ENCODE results near the gene STX18. TPM values are rescaled to one million over a fixed set of nuclear protein-coding genes. Genes with fewer than 3 reads are reported as not detected.

The STX18 gene
- total RNA-seq, 1 experiment from 2014 or later, result 18.5 TPM

- H3K27ac ChIP-seq (ENCODE audit: low read depth, low read length), result no peak overlapping the region
- no peaks in the 10 kb centered on the region for H3K9me3 ChIP-seq (ENCODE audit: control insufficient read depth in 1 of 2, insufficient read depth in 1 of 2, low read depth in 1 of 2, low read length in 2 of 2)
- H3K4me1 ChIP-seq (ENCODE audit: control insufficient read depth in 1 of 2, insufficient read depth in 2 of 2, low read length in 2 of 2), result no peaks in the 10 kb centered on the region
- H3K9me2 ChIP-seq (ENCODE audit: insufficient read depth), result no peaks in the 10 kb centered on the region
- no peak overlapping the region for H2AFZ ChIP-seq (ENCODE audit: low read depth, low read length, poor library complexity, severe bottlenecking)
- no peaks in the 10 kb centered on the region for H3K36me3 ChIP-seq (ENCODE audit: control insufficient read depth in 1 of 2, insufficient read depth in 2 of 2, low read length in 2 of 2)
- DNase-seq (ENCODE audit: low read depth, low spot score), result peak; percentile 12
- no peak overlapping the region for H3K9ac ChIP-seq (ENCODE audit: low read length)
- no peaks in the 10 kb centered on the region for H3K27me3 ChIP-seq (ENCODE audit: insufficient read depth, low read length)
- no peak overlapping the region for H3K4me2 ChIP-seq (ENCODE audit: low read length)
- H3K4me3 ChIP-seq (replicated peaks in 1 of 2; ENCODE audit: low read depth in 1 of 2, low read length in 2 of 2), result no peak overlapping the region
- ATAC-seq, result peak; percentile 81
- H3K79me2 ChIP-seq (ENCODE audit: insufficient read depth, low read length), result peaks cover 23% of the 10 kb centered on the region
- intact Hi-C loops (cut with micrococcal nuclease), result no loop called here
- TF ChIP-seq POLR2A (IDR thresholded peaks at IDR 0.05; ENCODE audit: borderline replicate concordance, extremely low read depth, insufficient read depth, insufficient read length), result no peak
- no peak for TF ChIP-seq ZNF274 (IDR thresholded peaks at IDR 0.05; ENCODE audit: low read depth, low read length)
- no peak for TF ChIP-seq CEBPB (IDR thresholded peaks at IDR 0.05; ENCODE audit: low read depth)
- TF ChIP-seq RAD21 (IDR thresholded peaks at IDR 0.05; ENCODE audit: low read depth), result peak; percentile 21; the same call in 1 of the 2 replicates
- no peak for TF ChIP-seq REST (IDR thresholded peaks at IDR 0.05; ENCODE audit: low read depth)
- TF ChIP-seq, protein P1, sequence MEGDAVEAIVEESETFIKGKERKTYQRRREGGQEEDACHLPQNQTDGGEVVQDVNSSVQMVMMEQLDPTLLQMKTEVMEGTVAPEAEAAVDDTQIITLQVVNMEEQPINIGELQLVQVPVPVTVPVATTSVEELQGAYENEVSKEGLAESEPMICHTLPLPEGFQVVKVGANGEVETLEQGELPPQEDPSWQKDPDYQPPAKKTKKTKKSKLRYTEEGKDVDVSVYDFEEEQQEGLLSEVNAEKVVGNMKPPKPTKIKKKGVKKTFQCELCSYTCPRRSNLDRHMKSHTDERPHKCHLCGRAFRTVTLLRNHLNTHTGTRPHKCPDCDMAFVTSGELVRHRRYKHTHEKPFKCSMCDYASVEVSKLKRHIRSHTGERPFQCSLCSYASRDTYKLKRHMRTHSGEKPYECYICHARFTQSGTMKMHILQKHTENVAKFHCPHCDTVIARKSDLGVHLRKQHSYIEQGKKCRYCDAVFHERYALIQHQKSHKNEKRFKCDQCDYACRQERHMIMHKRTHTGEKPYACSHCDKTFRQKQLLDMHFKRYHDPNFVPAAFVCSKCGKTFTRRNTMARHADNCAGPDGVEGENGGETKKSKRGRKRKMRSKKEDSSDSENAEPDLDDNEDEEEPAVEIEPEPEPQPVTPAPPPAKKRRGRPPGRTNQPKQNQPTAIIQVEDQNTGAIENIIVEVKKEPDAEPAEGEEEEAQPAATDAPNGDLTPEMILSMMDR (IDR thresholded peaks at IDR 0.05 in 2 of 3, conservative IDR thresholded peaks at IDR 0.05 in 1 of 3; ENCODE audit: borderline replicate concordance in 1 of 3, insufficient read depth in 1 of 3, low read depth in 2 of 3, low read length in 2 of 3), result peak in 2 of 3 experiments; percentile 70 to 71; a peak in 4 of 6 replicates
- no peak for TF ChIP-seq EZH2phosphoT487 (IDR thresholded peaks at IDR 0.05; ENCODE audit: borderline replicate concordance)
- CTCF ChIA-PET, result interaction anchor here (0.7 to 2.4 kb wide), 8 partner anchors 9 to 62 kb away, joined by 3 to 16 read pairs (median 4); no protein-coding TSS in a partner anchor
- POLR2A ChIA-PET, result no interaction called here
- no TSS peak for BruUV-seq (replicated peaks)
- H4K20me1 ChIP-seq (ENCODE audit: insufficient read depth), result peaks cover 6% of the 10 kb centered on the region; the same call in 1 of the 2 replicates
- RAD21 ChIA-PET (ENCODE audit: low non-redundant PET in 1 of 2, low total read pairs in 2 of 2, uncharacterized antibody in 2 of 2, unreplicated experiment in 2 of 2), result no interaction called here
Measured at GRCh38 chr4:4507923-4508322, 33.9 kb downstream of the STX18 start.
